GM18526 (cell line): ENCODE data around the gene CORO2A.

Source experiments
- POLR2A ChIP-seq: IDR thresholded peaks from 3 replicates; pipeline ENCODE4 v1.6.1; 2011; ENCODE audit not compliant: insufficient read length; ENCODE audit errors: extremely low read depth

Gene CORO2A, protein sequence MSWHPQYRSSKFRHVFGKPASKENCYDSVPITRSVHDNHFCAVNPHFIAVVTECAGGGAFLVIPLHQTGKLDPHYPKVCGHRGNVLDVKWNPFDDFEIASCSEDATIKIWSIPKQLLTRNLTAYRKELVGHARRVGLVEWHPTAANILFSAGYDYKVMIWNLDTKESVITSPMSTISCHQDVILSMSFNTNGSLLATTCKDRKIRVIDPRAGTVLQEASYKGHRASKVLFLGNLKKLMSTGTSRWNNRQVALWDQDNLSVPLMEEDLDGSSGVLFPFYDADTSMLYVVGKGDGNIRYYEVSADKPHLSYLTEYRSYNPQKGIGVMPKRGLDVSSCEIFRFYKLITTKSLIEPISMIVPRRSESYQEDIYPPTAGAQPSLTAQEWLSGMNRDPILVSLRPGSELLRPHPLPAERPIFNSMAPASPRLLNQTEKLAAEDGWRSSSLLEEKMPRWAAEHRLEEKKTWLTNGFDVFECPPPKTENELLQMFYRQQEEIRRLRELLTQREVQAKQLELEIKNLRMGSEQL

DNA sequence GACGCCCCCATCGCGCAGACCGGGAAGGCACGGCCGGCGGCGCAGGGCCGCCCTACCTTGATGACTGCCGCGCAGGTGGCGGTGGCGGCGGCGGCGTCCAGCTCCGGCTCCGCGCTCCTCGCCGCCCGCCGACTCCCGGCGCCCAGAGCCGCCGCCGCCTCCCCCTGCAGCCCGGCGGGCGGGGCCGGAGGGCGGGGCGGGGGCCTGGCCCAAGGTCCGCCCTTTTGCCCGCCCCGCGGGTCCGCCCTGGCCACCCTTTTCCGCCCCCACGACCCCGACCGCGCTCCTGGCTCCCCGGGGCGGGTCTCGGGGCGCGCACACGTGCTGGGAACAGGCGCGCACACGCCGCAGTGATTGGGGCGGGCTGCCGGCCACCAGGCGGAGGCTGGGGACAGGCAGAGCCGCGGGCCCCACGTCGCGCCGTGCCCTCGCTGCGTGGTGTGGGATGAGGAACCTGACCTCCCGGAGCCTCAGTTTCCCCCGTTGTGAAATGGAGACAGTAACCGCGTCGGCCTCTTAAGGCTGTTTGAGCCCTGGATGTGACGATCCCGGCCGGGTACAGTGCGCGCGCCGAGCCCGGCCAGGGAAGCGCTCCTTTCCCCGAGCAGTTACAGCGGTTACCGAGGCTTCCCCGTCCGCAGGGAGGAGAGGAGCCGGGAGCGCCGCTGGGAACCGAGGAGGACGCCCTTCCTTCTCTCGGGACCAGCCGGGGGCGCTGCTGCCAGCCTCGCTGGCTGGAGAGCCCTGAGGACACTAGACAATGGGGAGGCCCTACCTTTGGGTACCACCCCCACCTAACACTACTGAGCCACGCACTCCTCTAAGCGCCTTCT lies at the start of gene CORO2A:
TSS of gene CORO2A (minus strand) at position 135 of the 833 bp plus-strand sequence. CDS start 34,977 bp downstream, outside the sequence.
- TF ChIP-seq POLR2A: no peak

DNA sequence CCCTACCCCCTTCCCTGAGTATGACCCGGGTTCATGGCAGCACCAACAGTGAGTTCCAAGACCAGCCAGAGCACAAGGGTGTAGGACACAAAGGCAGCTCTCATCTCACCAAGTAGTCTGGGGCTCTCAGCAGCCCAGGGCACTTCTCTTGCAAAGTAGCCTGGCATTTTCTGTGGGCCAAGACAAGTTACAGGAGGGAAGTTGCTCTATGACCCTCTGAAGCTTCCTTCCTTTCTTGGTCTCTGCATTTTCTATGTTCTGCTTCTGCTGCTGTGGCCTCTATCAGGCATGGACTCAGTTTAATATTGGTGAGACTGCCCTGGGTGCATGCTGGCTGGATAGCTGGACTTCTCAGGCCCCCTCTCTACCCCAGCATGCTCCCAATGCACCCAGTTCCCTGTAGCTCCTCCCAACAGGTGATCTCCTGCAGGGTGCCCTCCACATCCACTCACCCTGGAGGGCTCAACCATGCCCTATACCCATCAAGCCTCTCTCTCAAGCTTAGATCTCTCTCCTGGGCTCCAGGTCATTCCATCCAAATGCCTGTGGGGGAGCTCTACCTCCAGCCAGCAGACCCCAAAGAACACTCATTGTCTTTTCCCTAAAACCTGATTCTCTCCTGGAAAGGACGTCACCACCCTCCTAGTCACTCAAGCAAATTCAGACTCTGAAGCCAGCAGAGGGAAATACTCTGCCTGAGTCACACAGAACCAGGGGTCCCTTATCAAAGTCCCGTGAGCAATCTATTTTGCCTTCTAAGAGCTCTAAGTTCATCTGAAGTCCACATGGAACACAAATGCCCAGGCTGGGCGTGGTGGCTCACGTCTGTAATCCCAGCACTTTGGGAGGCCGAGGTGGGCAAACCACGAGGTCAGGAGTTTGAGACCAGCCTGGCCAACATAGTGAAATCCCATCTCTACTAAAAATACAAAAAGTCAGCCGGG lies 49.2 kb upstream of the CORO2A start:
- no peak for TF ChIP-seq POLR2A

DNA sequence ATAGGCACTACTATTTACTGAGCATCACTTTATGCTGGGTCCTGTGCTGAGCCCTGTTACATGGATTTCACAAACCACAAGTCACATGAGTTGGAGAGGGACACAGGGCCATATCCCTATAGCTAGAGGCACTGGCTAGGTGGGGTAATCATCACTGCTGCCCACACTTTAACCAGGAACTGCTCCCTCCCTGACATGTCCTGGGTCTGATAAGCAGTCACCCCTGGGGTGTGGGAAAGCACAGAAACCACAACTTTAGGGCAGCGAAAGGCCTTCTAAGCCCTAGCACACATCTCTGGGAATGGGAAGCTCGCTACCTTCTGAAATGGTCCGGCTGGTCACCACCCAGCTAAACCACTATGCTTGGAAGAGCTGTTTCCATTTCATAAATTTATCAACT lies 48.0 kb upstream of the CORO2A start:
- TF ChIP-seq POLR2A: no peak

- no peak for TF ChIP-seq POLR2A
Observed at GRCh38 chr9:98236901-98237487, 44.6 kb upstream of the CORO2A start.

- no peak for TF ChIP-seq POLR2A
Observed at GRCh38 chr9:98235126-98235525, 42.7 kb upstream of the CORO2A start.

GRCh38 chr9:98234245-98234825 lies 41.9 kb upstream of the CORO2A start:
- TF ChIP-seq POLR2A: no peak

DNA sequence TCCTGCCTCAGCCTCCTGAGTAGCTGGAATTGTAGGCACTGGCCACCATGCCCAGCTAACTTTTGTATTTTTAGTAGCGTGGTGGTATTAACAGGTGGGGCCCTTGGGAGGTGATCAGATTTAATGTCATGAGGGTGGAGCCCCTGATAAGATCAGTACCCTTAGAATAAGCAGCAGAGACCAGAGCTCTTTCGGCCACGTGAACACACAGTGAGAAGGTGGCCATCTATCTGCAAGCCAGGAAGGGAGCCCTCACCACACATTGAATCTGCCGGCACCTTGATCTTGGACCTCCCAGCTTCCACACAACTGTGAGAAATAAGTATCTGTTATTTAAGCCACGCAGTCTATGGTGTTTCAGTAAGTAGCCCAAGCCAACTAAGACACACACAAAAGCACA lies 40.5 kb upstream of the CORO2A start:
- TF ChIP-seq POLR2A: no peak

DNA sequence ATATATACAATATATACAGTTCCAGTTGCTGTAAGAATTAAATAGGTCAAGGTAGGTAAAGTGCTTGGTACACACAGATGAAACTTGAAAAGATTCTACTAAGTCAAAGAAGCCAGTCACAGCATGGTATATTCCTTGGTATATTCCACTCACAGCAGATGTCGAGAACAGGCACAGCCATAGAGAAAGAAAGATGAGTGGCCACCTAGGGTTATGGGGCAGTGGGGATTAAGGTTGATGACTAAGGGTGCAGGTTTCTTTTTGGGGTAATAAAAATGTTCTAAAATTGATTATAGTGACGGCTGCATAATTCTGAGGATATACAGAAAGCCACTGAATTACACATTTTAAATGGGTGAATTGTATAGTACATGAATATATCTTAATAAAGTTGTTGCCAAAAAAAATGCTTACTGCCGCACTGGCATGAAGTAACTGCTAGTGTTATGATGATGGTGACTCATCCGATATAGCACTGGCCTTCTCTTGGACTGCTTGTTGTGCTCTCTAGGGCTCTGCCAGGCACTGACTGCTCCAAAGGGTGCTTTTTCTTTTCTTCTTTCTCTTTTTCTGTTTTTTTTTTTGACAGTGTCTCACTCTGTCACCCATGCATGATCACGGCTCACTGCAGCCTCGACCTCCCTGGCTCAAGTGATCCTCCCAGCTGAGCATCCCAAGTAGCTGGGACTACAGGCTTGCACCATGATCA lies 39.5 kb upstream of the CORO2A start:
- TF ChIP-seq POLR2A: no peak

- TF ChIP-seq POLR2A: no peak
Observed at GRCh38 chr9:98230789-98231188, 38.4 kb upstream of the CORO2A start.

GRCh38 chr9:98230304-98230703 lies 37.9 kb upstream of the CORO2A start:
- no peak for TF ChIP-seq POLR2A

- TF ChIP-seq POLR2A: no peak
Observed at GRCh38 chr9:98229620-98230019, 37.2 kb upstream of the CORO2A start.

DNA sequence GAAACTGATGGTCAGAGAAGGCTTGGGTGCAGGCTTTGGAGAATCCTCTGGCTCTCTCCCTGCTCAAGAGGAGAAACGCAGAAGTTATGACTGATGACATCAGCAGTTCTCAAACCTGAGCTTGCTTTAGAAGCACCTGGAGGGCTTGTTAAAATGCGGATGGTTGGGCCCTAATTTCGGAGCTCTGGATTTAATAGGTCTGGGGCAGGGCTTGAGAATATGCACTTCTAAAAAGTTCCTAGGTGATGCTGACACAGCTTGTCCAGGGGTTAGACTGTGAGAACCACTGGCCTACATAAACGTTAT lies 36.6 kb upstream of the CORO2A start:
- no peak for TF ChIP-seq POLR2A

GRCh38 chr9:98228392-98229089 lies 36.1 kb upstream of the CORO2A start:
- no peak for TF ChIP-seq POLR2A
